ENCODE measurements around the gene CCDC138.
"Not testable (repeated sequence)": the region's sequence is repeated elsewhere in the genome, so short reads cannot be mapped to it uniquely, and the experiment has no call there.

CCDC138 gene
- total RNA-seq: 0.62 to 4.8 (median 2.9) reads per million in 17 experiments

- peak; percentile 89 to 96 (median 94) for DNase-seq
Observed at GRCh38 chr2:108786354-108787215, at the start of gene CCDC138. Gene CCDC138 (plus strand): TSS chr2:108786771. CDS start chr2:108786823, 52 bp downstream.

- not testable (repeated sequence) for DNase-seq
Observed at GRCh38 chr2:108757973-108758372, 28.6 kb upstream of the CCDC138 start.

- not testable (repeated sequence) for DNase-seq
Observed at GRCh38 chr2:108762618-108763017, 24.0 kb upstream of the CCDC138 start.

DNA sequence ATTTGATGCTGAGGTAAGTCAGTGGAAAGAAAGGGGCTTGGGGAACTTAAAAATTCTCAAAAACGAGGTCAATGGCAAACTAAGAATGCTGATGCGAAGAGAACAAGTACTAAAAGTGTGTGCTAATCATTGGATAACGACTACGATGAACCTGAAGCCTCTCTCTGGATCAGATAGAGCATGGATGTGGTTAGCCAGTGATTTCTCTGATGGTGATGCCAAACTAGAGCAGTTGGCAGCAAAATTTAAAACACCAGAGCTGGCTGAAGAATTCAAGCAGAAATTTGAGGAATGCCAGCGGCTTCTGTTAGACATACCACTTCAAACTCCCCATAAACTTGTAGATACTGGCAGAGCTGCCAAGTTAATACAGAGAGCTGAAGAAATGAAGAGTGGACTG lies 19.9 kb upstream of the CCDC138 start:
- not testable (repeated sequence) for DNase-seq

DNA sequence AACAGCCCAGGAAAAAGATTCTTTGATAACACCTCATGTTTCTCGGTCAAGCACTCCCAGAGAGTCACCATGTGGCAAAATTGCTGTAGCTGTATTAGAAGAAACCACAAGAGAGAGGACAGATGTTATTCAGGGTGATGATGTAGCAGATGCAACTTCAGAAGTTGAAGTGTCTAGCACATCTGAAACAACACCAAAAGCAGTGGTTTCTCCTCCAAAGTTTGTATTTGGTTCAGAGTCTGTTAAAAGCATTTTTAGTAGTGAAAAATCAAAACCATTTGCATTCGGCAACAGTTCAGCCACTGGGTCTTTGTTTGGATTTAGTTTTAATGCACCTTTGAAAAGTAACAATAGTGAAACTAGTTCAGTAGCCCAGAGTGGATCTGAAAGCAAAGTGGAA lies 18.7 kb upstream of the CCDC138 start:
- DNase-seq: not testable (repeated sequence)

DNA sequence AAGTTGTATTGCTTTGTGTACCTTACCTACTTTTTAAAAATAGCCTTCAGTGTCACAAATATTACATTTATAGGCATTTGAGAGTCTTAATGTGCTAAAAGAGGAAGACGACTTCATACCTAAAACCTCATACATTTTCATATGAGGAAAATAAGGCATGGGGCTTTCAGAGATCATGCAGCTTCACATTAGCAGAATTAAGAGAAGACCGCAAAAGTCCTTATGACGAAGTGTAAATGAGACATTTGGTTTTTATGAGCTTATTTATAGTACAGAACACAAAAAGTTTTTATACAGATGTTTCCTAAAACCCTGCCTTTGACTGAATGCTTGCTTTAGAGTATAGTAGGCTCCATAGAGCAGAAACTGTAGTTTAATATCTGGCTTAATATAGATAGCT lies 10.1 kb upstream of the CCDC138 start:
- DNase-seq: no peak

DNA sequence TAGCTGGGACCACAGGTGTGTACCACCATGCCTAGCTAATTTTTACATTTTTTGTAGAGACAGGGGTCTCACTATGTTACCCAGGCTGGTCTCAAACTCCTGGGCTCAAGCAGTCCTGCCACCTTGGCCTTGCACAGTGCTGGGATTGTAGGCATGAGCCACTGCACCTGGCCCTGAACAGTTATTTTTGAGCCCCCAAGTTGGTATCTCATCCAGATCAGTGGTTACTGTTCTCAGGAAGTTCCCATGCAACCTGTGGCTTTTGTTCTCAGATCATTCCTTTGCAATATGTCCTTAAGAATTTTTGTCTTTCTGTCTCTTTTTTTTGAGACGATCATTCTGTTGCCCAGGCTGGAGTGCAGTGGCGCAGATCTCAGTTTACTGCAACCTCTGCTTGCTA lies 7.7 kb upstream of the CCDC138 start:
- no peak for DNase-seq

DNA sequence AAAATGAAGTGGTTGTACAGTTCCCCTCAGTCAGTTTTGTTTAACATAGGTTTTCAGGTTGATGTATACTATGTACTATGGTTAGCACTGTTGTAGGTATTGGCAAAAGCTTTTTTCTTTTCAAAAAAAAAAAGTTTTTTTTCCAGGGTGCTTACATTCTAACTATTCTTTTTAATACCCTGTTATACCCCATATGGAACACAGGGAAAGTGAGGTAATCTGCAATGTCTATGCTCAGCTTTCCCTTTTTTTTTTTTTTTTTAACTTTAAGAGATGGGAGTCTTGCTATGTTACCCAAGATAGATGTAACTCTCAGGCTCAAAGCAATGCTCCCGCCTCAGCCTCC lies 590 bp upstream of the CCDC138 start:
- DNase-seq: no peak

- no peak for DNase-seq
Observed at GRCh38 chr2:108787216-108787541, 608 bp downstream of the CCDC138 start.

DNA sequence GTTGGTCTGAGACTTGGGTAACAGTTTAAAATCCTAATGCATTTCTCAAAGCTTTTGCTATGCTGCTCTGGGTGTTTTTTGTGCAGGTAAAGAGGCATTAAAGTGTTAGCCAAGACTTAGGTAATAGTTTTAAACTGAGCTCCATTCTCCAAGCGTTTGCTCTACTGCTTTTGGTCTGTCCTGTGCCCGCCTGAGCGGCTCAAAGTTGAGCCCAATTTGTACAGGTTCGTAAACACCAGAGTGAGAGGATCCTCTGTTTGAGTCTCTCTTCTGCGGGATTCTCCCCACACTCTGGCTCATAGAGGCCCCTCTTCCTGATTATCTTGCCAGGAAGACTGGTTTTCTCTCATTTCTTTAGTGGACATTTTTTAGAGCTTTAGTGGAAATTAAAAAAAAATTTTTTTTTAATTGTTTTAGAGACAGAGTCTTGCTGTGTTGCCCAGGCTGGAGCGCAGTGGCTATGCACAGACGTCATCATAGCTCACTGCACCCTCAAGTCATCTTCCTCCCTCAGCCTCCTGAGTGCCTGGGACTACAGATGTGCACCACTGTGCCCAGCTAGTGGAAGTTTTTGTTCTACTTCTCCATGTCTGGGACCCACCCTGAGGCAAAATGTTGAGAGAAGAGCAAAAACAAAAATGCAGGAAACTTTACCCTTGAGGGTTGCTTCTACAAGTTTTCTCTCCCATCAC lies 16.6 kb downstream of the CCDC138 start:
- no peak for DNase-seq

DNA sequence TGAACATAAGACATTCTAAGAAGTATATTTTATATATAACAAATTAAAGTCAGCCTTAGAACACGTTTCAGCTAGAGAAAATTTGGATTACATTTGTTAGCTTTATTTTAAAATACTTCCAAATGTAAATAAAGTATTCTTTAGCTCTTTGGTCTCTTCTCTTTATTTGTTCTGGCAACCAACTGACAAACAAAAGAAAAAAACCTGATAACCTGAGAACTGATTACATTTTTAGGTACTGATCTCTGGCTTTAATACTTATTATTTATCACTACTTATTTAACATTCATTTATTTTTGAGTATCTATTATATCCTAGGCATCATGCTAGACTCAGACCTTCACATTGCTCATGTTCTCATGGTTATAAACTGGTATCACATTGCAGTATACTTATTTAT lies 18.5 kb downstream of the CCDC138 start:
- DNase-seq: no peak

GRCh38 chr2:108805782-108806181 lies 19.2 kb downstream of the CCDC138 start:
- no peak for DNase-seq

DNA sequence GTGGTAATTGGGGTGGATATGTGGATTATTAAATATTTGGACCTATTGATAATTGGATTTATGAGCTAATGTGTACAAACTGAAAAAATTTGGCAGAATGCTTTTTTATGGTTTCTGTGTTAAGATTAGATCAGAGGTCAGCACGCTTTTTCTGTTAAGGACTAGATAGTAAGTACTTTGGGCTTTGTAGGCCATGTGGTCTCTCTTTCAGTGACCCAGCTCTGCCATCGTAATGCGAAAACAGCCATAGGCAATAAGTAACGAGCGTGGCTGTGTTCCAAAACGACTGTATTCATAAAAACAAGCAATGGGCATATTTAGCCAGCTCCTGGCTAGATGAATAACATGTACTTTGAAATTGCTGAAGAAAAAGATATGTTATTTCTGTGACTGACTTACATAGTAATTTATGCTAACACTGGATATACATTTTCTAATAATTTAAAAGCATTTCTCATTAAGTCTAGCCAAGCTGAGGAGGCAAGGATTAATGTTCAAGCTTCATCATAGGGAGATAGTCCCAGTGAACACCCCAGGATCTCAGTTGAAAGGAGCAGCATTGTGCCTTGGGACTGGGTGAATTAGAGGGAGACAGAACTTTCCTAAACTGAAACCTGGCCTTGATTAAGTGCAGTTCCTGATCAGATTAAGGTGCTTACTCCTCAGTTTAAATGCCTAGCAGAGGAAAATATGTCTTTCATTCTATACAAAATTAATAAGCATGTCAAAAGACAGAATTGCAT lies 20.0 kb downstream of the CCDC138 start:
- DNase-seq: no peak

DNA sequence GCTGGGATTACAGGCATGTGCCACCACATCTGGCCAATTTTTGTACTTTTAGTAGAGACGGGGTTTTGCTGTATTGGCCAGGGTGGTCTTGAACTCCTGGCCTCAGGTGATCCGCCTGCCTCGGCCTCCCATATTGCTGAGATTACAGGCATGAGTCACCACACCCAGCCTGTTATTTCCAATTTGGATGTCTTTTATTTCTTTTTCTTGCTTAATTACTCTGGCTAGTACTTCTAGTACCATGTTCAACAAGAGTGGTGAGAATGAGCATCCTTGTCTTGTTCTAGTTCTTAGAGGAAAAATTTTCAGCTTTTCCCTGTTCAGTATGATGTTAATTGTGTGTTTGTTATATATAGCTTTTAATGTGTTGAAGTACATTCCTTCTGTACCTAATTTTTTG lies 23.4 kb downstream of the CCDC138 start:
- DNase-seq: no peak

DNA sequence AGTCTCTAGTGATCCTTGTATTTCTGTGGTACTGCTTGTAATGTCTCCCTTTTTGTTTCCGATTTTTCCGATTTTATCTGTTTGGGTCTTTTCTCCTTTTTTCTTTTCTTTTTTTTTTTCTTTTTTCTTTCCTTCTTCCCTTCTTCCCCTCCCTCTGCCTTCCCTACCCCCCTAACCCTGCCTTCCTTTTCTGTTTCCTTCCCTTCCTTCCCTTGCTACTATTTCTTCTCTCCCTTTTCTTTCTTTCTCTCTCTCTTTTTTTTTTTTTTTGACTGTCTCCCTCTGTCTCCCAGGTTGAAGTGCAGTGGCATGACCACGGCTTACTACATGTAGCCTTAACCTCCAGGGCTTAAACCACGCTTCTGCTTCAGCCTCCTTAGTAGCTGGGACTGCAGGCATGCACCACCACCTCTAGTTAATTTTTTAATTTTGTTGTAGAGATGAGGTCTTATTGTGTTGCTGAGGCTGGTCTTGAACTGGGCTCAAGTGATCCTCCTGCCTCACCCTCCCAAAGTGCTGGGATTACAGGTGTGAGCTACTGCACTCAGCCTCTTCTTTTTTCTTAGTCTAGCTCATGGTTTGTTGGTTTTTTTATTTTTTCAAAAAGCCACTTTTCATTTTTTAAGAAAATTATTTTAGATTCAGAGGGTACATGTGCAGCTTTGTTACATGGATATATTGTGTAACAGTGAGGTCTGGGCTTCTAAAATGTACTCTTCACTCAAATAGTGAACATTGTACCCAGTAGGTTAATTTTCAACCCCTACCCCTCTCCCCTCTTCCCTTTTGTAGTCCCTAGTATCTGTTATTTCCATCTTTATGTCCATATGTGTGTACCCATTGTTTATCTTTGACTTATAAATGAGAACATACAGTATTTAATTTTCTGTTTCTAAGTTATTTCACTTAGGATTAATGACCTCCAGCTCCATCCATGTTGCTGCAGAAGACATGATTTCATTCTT lies 24.7 kb downstream of the CCDC138 start:
- DNase-seq: no peak

GRCh38 chr2:108813732-108814131 lies 27.2 kb downstream of the CCDC138 start:
- no peak for DNase-seq

- DNase-seq: no peak
Observed at GRCh38 chr2:108820482-108820881, 33.9 kb downstream of the CCDC138 start.

- no peak for DNase-seq
Observed at GRCh38 chr2:108823286-108823685, 36.7 kb downstream of the CCDC138 start.

GRCh38 chr2:108824316-108825070 lies 37.9 kb downstream of the CCDC138 start:
- no peak for DNase-seq

- no peak for DNase-seq
Observed at GRCh38 chr2:108825254-108825653, 38.7 kb downstream of the CCDC138 start.

- no peak for DNase-seq
Observed at GRCh38 chr2:108825736-108826135, 39.2 kb downstream of the CCDC138 start.
